GM18868 (cell line): ENCODE data around the gene TRIM29.
"Not testable (repeated sequence)": the region's sequence is repeated elsewhere in the genome, so short reads cannot be mapped to it uniquely, and the experiment has no call there.

Source experiments
- ATAC-seq: cut with Tn5 transposase; IDR thresholded peaks from one replicate; pipeline ENCODE4 v1.9.1; 2021; ENCODE audit warnings: mild to moderate bottlenecking, moderate library complexity; ENCODE audit not compliant: unreplicated experiment

The TRIM29 gene

DNA sequence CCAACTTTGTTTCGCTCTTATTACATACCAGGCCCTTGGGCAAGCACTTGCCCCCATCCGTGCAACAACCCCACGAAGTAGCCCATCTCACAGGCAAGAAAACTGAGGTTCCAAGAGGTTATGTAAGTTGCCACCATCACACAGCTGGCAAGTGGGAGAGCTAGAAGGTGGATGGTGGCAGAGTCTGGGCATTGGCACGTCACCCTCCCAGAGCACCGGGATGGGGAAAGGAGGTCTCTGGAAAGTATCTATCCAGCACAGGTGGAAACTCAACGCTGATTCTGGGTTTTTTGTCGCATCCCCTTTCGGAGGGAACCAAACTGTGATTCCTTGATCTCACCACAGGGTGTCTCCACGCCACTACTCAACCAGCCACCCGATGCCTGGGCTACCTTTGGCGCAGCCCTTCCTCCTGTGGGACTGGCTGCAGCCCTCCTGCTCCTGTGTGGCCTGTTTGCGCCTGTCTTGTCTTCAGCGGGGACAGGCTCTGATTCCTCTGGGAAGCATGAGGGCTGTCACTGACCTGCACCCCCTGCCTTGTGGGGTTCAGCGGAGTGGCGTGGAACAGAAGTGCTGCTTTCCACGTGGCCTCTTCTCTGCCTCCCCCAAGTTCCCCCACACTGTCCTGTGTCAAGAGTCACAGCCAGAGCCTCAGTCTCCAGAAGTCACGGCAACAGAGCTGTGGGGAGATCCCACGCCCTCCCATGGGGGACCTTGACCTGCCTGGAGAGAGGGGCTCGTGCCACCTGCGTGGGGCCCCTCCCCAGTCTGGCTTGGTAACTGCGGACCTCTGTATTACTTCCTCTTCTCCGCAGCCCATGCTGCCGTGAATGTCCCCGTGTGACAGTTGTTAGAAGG is 34.4 kb upstream of the TRIM29 start:
- peak; percentile 66 for ATAC-seq

DNA sequence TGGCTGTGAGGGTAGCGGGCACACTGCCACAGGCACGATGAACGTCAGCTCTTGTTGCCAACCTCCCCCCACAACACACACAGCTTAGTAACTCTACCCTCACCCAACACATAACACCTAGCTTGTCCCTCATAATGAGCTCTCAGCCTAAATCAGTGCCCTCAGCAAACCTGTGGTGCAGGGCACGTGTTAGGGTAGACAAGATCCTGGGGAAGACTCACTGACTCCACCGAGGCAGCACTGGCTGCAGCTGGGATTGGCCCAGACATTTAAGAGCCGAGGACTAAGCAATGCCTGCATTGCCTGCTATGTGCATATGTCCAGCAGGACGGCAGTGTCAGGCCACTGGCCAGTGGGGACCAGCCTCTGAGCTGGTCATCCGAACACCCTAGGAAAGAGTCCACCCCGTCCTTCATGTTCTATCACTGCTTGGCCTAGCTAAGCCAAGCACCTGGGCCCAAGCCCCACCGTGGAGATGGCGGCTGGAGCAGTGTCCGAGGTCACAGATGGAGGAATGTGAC is 32.9 kb upstream of the TRIM29 start:
- ATAC-seq, result no peak

DNA sequence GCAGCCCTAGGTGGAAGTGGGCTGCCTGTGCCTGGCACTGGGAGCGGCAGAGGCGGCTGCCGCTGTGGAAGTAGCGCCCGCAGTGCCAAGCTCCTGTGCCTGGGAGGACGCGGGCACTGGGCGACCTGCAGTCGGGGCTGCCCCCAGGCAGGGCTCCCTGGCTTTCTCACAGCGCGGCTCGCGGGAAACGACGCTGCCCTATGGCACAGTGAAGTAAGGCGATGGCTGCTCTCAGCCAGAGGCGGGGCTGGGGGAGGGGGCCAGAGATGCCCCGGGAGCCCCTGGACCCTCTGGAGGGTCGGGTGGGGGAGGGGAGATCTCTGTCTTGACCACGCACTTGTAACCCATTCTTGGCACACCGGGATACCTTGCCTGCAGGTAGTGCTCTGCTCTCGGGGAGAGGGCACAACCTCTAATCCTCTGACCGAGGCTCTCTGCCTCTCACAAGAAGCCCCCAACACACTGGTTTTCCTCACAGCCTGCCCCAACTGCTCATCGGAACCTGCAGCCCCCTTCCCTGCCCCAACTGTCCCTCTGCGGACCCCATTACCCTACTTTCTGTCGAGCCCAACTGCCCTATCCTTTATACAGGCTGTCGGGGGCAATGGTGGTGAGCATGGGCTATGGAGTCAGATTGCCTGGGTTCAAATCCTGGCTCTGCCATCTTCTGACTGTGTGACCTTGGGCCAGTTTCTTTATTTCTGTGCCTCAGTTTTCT is 32.2 kb upstream of the TRIM29 start:
- ATAC-seq, result no peak

DNA sequence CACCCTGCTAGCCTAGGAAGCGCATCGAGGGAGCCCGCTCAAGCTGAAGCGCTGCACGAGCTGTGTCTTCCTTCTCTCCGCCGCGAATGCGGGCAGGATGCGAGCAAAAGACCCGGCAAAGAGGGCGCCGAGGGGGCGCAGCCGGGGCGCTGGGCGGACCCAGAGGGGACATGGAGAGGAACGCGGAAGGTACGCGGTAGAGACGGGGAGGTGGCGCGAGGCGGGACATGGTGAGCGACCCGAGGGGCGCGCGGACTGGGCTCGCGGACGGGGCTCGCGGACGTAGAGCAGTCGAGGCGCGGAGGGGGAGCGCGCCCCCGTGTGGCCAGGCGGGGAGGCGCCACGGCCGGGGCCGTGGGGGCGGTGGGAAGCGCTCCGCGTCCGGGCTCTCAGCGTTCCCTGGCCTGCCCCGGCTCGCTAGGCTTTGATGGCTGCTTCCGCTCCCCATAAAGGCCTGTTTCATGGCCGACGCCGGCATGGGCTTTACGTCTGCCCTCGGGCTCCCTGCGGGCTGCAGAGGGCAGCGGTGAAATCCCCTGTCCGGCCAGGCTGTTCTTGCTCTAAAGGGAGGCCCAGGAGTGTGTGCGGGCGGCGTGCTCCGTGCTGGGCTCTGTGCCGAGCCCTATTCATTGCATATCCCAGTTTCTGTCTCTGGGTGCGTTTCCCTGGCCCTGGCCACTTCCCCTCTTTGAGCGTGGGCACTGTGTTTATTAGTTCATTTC is 31.2 kb upstream of the TRIM29 start:
- ATAC-seq, result no peak

DNA sequence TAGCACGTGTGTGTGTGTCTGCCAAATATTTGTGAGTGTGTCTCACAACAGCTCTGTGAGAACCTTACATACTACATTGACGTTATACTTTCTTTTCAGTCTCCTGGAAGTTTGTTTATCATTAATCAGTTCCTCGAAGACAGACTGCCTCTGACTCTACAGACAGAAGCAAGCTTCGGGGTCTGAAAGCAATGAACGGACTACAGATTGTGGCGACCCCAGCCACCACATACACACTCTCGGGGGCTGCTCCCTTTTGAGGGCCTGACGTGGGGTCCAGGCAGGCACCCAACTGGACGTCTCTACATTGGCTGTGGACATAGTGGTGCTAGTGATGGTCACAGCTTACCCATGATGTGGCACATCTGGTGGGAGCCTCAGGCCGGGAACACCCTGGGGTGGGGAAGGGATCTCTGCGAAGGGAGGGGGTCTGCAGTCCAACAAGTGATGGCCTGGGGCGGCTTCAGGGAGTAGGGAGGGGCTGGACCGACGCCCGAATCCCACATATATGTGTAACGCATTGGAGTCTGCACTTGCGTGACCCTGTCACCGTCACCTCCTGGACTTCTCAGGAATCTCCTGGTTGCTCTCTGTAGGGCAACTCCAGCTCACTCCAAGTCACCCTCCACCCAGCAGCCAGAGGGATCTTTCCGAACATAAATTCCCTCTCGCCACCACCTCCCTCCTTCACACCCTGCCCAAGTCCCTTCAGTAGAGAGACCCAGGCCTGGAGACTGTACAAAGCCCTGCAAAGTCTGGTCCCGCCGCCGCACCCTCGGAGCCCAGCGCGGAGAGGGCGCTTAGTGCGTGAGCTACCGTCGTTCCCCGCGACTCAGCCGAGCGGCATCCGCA is 30.4 kb upstream of the TRIM29 start:
- ATAC-seq, result no peak

DNA sequence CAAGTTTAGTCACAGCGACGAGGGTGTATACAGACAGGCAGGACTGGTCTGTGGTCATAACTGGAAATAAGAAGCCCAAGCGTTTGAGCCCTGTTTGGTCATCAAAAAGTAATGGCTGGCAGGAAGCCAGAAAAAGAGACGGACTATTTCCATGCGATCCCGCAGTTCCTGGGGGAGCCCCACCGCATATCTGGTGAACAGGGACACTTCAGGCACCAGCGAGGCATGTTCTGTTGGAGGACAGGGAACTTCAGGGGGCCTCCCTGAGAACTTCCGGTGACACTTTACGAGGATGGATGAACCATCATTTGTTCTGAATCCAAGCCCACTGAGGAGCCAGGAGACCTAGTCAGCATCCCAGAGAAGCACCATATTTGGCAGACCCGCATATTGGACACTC is 29.7 kb upstream of the TRIM29 start:
- no peak for ATAC-seq

DNA sequence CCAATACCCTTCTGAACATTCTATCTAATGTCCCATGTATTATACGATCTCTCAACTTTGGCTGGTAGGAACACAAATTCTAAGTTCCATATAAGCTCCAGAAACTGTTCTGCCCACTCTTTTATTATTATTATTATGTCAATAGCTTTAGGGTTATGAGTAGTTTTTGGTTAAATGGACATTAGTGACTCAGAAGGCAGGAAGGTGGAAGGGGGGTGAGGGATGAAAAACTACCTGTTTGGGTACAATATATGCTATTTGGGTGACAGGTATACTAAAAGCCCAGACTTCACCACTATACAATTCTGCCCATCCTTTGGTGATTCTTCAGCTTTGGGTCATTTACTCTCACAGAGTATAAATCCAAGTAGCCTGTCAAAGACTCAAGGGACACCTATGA is 22.5 kb upstream of the TRIM29 start:
- no peak for ATAC-seq

DNA sequence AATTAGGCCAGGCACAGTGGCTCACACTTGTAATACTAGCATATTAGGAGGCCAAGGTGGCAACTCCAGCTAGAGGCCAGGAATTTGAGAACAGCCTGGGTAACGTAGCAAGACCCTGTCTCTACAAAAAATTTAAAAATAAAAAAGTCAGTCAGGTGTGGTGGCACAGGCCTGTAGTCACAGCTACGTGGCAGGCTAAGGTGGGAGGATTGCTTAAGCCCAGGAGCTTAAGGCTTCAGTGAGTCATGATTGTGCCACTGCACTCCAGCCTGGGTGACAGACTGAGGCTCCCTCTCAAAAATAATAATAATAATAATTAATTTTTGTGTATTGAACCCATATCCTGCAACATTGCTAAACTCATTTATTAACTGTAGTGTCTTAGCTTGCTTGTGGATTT is 15.3 kb upstream of the TRIM29 start:
- ATAC-seq, result no peak

DNA sequence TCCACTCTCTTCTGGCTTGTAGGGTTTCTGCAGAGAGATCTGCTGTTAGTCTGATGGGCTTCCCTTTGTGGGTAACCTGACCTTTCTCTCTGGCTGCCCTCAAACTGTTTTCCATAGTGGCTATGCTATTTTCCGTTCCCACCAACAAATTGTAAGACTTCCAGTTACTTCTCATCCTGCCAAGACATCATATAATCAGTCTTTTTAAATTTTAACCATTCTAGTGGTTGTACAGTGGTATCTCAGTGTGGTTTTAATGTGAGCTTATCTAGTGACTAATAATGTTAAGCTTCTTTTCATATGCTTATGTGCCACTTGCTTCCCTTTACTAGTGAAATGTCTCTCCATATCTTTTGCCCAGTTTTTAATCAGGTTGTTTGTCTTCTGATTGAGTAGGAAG is 13.6 kb upstream of the TRIM29 start:
- no peak for ATAC-seq

DNA sequence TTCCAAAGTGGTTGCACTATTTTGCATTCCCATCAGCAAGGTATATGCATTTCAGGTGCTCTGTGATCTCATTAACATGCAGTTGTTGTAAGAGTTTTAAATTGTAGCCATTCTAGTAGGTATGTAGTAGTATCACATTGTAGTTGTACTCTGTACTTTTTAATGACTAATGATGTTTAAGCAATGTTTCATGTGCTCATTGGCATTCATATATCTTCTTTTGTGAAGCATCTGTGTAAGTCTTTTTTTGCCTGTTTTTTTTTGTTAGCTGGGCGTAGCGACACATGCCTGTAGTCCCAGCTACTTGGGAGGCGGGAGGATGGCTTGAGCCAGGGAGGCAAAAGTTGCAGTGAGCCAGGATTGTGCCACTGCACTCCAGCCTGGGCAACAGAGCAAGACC is 11.3 kb upstream of the TRIM29 start:
- no peak for ATAC-seq

DNA sequence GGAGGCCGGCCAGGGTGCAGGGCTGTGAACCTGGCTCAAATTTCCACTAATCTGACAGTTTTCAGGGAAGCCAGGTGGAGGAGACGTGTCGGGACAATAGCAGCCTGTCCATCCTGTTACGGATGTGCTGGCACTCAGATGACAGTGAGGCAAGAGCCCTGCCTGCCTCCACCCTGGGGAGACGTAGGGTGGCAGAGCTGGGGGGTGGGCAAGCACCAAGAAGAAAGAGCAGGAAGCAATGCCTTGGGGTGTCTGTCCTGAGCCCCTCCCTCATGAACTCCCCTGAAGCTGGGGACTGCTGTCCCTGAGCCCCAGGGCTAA is 10.0 kb upstream of the TRIM29 start:
- ATAC-seq, result no peak

DNA sequence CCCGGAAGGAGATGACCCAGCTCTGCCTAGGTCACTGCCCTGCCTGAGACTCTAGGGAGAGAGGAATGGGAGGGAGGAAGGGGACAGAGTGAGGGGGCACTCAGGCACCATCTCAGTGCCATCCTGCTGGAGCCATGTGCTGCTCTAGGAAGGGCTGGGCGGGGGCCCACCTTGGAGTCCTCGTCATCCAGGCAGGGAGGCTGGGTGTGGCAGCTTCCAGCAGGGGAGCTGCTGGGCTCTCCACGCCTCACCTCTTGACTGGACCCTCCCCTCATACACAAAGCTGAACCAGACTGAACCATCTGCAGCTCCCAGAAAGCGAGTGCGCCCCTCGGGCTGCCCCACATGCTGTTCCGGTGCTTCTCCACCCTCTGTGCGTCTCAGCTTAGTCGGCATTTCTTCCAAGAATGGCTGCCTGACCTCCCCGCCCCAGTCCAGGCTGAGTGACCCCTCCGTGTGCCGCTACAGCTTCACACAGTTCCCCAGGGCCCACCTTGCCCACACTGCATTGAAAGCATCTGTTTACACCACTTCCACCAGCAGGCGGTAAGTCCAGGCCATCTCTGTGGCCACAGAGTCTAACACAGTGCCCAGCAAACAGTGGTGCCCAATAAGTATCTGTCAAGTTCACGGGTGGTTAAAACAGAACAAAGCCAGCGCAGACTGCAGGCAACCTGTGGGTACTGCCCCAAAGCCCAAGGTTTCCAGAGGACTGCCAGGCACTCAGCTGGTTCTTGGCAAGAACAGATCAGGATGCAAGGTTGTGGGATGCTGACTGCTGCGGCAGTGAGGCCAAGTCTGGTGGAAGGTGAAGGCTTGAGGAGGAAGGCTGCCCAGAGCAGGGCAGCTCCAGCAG is 9.4 kb upstream of the TRIM29 start:
- ATAC-seq, result no peak

DNA sequence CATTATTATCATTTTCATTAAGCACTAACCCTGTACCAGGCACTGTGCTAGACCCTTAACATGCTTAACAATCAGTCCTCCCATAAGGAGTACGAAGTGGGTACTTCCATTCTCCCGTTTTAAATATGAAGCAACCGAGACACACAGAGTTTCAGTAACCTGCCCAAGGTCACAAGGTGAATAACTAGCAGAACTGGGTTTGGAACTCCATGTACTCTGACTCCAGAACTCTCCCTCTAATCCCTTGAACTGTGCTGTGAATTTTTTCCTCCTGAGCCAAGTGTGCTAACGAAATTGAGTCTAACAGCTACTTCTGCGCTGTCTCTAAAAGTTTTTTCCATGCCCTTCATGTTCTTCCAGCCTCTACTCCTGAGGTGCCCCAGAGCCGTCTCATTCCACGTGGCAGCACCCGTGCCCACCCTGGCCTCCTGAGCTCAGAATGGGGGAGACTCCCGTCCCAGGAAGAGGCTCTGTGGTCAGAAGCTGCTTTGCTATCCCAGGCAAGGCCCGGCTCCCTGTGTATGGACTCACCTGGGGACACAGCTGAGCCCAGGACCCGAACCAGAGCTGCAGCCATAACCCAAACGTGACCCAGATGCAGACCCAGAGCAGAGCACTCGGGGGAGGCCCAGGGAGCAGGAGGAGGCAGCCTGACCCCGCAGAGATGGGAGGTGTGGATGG is 8.6 kb upstream of the TRIM29 start:
- no peak for ATAC-seq

DNA sequence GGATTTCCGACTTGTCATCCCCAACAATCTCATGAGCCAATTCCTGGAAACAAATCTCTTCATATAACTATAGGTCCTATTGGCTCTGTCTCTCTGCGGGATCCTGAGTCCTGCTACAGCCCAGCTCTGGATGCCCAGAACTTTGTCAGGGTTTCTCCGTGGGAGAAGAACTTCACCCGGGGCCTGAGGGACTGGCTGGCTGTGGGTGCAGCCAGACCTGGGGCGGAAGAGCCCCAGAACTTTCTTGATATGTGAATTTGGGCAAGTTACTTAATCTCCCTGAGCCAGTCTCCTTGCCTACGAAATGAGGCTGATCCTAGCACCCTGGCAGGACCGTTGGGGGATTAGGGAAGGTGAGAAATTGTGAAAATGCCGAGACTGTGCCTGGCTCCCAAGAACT is 6.6 kb upstream of the TRIM29 start:
- no peak for ATAC-seq

DNA sequence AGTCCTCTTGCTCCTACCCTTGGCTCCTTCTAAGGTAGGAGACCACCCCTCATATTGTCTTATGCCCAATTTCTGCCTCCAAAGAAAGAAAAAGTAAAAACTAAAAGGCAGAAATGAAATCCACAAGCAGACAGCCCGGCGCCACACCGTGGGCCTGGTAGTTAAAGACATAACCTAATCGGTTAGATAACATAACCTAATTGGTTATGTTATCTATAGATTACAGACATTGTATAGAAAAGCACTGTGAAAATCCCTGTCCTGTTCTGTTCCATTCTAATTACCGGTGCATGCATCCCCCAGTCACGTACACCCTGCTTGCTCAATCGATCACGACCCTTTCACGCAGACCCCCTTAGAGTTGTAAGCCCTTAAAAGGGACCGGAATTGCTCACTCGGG is 5.6 kb upstream of the TRIM29 start:
- not testable (repeated sequence) for ATAC-seq

DNA sequence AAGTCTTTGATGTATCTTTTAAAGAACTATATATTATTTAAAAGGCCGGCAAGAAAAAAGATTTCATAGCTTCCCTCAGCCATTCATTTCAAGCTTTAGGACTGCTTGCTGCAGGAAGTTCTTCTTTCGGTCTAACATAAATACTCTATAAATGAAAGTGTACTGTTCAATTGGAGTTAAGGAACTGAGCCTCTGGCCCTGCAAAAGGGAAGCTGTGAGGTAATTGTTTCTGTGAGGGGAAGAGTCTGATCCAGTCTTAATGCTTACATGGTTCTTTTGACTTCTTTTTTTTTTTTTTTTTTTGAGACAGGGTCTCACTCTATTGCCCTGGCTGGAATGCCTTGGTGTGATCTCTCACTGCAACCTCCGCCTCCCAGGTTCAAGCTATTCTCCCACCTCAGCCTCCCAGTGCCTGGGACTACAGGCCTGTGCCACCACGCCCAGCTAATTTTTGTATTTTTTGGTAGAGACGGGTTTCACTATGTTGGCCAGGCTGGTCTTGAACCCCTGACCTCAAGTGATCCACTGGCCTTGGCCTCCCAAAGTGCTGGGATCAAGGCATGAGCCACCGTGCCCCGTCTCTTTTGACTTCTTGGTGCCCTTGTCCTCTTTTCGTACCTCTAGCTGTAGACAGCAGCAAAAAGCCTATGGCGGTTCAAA is 4.7 kb upstream of the TRIM29 start:
- ATAC-seq, result no peak

DNA sequence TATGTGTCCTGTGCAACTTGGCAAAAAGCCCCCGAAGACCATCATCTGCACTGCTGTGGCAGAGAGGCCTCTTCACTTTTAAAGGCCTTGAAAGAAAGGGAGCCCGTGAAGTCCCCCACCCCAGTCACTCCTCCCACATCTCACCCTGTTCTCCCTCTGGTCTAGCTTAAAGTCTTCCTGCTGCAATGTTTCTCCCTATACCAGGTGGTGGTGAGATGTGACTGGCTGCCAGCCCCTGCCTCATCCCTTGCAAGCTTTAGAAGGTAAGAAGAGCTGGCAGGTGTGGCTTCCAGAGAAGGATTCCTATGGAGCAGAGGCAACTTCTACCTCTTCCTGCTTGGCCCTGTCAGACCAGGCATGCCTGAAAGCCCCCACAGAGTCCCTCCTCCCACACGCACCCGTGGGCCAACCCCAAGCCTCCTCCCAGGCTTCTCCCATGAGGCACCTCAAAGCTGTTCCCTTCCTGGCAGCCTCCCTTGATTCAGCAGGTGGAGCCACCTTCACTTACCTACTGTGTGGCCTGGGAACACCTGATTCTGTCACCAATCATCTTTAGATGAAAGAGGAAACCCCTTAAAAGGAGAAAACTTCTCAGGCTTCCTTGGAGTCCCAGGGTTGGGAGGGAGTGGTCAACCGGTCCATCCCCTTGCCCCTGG is 4.0 kb upstream of the TRIM29 start:
- ATAC-seq, result no peak

DNA sequence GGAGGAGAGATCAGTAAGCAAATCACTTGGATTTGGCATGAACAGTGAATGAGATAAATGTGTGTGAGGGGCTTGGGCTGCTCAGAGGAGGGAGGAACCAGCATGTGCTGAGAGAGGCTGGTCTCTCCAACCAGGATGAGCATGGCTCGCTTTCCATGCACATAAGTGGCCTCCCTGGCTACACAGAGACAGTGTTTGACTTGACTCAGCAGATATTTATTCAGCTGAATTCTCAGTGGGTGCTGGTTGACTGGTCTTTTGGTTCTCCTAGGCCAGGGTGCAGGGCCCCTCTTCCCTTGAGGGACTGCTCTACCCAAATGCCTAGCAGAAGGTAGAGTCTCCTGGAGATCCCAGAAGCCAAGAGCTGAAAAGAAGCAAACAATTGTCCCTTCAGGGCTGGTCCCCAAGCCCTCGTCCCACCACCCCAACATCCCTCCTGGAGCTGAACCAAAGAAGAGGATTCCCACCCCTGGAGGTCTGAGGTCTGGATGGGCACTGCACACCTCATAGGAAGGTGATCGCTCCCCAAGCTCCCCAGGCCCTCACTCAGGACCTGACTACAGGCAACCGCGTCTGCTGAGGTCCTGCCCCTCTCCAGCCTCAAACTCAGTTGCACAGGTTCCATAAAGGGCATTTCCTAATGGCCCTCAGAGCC is 3.3 kb upstream of the TRIM29 start:
- no peak for ATAC-seq
